Mesodermal cell (in vitro differentiated cells): ENCODE measurements around the gene VIL1. TPM values are rescaled to one million over a fixed set of nuclear protein-coding genes. Genes with fewer than 3 reads are reported as not detected.

ENCODE experiments used
- H3K27ac ChIP-seq: 2 replicates; pipeline ENCODE4 v1.7.0; 2013; ENCODE audit warnings: mild to moderate bottlenecking, low read depth, low read length, moderate library complexity; ENCODE audit not compliant: severe bottlenecking
- H3K36me3 ChIP-seq: 2 replicates; pipeline ENCODE4 v1.7.1; 2013; ENCODE audit warnings: mild to moderate bottlenecking, low read length, moderate library complexity; ENCODE audit not compliant: control insufficient read depth, insufficient read depth
- H3K4me1 ChIP-seq: one replicate; pipeline ENCODE4 v1.7.1; 2013; ENCODE audit warnings: mild to moderate bottlenecking, low read length; ENCODE audit not compliant: insufficient read depth, control insufficient read depth, poor library complexity, severe bottlenecking
- H3K4me3 ChIP-seq: 2 replicates; pipeline ENCODE4 v1.7.0; 2013; ENCODE audit warnings: low read length, control low read depth, mild to moderate bottlenecking; ENCODE audit not compliant: insufficient read depth, poor library complexity, severe bottlenecking; ENCODE audit errors: extremely low read depth
- H3K9me3 ChIP-seq: 2 replicates; pipeline ENCODE4 v1.7.1; 2013; ENCODE audit warnings: mild to moderate bottlenecking, low read length, moderate library complexity; ENCODE audit not compliant: control insufficient read depth
- WGBS, 2 experiments: methylation state at CpG; one replicate each; pipeline ENCODE4 v1.1.5; 2013; ENCODE audit warnings: missing lambda C conversion rate in 2 of 2; ENCODE audit not compliant: insufficient coverage in 2 of 2; 5-methylcytosine and 5-hydroxymethylcytosine counted together
- polyA plus RNA-seq, 2 experiments: library from polyadenylated mRNA; stranded (reverse); fragments of 50-300 nt; gene quantifications; one replicate each; pipeline ENCODE4 v1.2.3, GENCODE V29; 2013

Gene VIL1
- not detected for polyA plus RNA-seq (2013, experiment 1 of 2)
- polyA plus RNA-seq (2013, experiment 2 of 2): not detected

DNA sequence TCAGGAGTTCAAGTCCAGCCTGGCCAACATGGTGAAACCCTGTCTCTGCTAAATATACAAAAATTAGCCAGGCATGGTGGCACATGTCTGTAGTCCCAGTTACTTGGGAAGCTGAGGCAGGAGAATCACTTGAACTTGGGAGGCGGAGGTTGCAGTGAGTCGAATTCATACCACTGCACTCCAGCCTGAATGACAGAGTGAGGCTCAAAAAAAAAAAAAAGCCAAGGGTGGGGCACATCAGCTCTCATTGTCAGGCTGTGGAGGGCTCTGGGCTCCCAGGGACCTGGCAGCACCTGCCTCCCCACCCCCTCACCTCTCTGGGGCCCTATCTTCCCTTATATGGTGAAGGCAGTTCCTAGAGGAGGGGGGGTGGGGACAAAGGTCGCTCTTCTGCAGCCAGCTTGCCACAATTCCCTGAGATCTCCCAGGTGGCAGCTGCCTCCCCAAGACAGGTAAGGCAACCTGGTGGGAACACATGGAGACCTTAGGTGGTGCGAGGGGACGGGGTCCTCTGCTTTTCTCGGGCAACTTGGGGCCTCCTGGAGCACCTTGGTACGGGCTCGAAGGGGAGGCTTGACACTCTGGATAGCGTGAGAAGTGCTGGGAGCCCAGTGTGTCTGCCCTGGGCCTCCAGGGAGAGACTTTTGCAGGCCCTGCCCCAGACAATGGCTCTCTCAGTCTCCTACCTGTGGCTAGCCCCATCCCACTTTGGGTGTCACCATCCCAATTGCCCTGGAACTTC, at the start of gene VIL1:
VIL1 (plus strand) TSS at position 407 of the 742 bp plus-strand sequence. CDS start 4,656 bp downstream, outside the sequence.
- no peaks in the 10 kb centered on the region for H3K36me3 ChIP-seq
- no peaks in the 10 kb centered on the region for H3K9me3 ChIP-seq
- H3K27ac ChIP-seq: no peak within 1 kb of the TSS
- H3K4me1 ChIP-seq: no peaks in the 10 kb centered on the region
- WGBS, 2 experiments: 78 to 84% methylated on average over 8 to 9 of the region's 9 CpGs
- no peak within 1 kb of the TSS for H3K4me3 ChIP-seq

DNA sequence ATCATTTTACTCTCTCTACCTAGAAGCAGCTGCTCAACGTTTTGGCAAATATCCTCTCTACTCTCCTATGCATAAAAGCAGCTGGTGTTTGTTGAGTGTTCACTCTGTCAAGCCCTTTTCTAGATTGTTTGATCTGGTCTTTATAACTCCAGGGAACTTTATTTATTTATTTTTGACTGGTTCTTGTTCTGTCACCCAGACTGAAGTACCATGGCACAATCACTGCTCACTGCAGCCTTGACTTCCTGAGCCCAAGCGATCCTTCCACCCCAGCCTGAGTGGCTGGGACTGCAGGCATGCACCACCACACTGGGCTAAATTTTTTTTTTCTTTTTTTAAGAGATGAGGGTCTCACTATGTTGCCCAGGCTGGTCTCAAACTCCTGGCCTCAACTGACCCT, 49.6 kb upstream of the VIL1 start:
- WGBS, 2 experiments: 75 to 100% methylated on average over 1 of the region's 2 CpGs
- no peak overlapping the region for H3K27ac ChIP-seq
- no peaks in the 10 kb centered on the region for H3K4me1 ChIP-seq

DNA sequence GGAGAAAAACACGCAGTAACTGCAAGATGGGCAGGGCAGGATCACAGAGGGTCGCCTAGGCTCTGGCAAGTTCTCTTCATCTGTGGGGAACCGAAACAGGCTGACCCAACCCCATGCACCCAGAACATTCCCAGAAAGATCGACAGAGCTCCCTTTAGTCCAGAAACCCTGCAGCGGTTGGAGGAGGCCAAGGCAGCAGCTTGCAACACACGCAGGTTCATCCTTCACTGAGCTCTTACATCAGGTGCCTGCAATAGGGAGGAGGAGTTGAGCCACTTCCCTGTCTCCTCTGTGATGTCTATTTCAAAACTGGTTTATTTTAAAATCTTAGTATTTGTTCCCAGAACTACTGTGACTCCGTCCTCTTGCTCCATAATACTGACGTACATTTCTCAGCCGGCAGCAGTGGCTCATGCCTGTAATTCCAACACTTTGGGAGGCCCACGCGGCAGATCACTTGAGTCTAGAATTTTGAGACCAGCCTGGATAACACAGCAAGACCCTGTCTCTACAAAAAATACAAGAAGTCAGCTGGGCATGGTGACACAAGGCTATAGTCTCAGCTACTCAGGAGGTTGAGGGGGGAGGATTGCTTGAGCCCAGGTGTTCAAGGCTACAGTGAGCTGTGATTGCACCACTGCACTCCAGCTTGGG, 48.4 kb upstream of the VIL1 start:
- Histone ChIP-seq H3K4me1 (no peaks in the 10 kb centered on the region), H3K27ac (no peak overlapping the region), H3K36me3 (no peaks in the 10 kb centered on the region), H3K4me3 (no peak overlapping the region), H3K9me3 (peaks cover 7% of the 10 kb centered on the region)
- WGBS, 2 experiments: 86 to 97% methylated on average over 10 of the region's 11 CpGs

More for the DNA sequence above, 49.6 kb upstream of the VIL1 start:
- Histone ChIP-seq H3K36me3 (no peaks in the 10 kb centered on the region), H3K4me3 (no peak overlapping the region), H3K9me3 (peaks cover 7% of the 10 kb centered on the region)

DNA sequence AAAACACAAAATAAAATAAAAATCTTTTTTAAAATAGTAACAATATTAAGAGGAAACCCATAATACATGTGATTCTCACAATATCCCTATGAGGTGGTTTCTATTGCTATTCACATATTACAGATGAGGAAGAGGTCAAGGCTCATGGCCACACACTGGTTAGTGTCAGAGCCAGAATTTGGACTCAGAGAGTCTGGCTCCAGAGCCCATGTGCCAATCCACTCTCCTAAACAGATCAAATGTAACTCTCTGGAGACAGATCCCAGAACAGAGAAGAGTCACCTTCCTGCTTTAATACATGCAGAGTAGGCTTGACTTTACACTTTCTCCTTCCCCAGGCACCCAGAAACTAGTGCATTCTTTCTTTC, 47.0 kb upstream of the VIL1 start:
- no peaks in the 10 kb centered on the region for H3K36me3 ChIP-seq
- peaks cover 3% of the 10 kb centered on the region for H3K9me3 ChIP-seq
- no peaks in the 10 kb centered on the region for H3K4me1 ChIP-seq
- no peak overlapping the region for H3K4me3 ChIP-seq
- no peak overlapping the region for H3K27ac ChIP-seq

DNA sequence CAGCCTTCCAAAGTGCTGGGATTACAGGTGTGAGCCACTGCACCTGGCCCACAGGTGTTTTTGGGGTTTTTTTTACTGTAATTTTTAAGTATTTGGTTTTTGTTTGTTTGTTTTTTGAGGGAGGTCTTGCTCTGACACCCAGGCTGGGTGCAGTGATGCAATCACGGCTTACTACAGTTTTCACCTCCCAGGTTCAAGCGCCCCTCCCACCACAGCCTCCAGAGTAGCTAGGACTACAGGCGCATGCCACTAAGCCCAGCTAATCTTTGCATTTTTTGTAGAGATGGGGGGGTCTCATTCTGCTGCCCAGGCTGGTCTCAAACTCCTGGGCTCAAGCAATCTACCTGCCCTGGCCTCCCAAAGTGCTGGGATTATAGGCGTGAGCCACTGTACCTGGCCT, 44.1 kb upstream of the VIL1 start:
- H3K4me1 ChIP-seq: no peaks in the 10 kb centered on the region
- no peaks in the 10 kb centered on the region for H3K9me3 ChIP-seq
- WGBS, 2 experiments: 75 to 100% methylated on average over 1 to 2 of the region's 4 CpGs
- H3K36me3 ChIP-seq: no peaks in the 10 kb centered on the region
- no peak overlapping the region for H3K4me3 ChIP-seq
- H3K27ac ChIP-seq: no peak overlapping the region

DNA sequence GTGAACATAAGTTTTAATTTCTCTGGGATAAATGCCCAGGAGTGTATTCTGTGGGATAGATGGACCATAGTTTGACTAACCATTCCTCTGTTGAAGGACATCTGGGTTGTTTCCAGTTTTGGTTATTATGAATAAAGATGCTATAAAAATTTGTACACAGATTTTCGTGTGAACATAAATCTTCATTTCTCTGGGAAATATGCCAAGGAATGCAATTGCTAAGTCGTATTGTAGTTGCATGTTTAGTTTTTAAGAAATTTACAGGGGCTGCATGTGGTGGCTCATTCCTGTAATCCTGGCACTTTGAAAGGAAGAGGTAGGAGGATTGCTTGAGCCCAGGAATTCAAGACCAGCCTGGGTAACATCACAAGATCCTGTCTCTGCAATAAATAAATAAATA, 43.7 kb upstream of the VIL1 start:
- Histone ChIP-seq H3K4me1 (no peaks in the 10 kb centered on the region), H3K4me3 (no peak overlapping the region), H3K27ac (no peak overlapping the region), H3K36me3 (no peaks in the 10 kb centered on the region), H3K9me3 (no peaks in the 10 kb centered on the region)
- WGBS, 2 experiments: 79 to 93% methylated on average over 2 of the region's 2 CpGs

DNA sequence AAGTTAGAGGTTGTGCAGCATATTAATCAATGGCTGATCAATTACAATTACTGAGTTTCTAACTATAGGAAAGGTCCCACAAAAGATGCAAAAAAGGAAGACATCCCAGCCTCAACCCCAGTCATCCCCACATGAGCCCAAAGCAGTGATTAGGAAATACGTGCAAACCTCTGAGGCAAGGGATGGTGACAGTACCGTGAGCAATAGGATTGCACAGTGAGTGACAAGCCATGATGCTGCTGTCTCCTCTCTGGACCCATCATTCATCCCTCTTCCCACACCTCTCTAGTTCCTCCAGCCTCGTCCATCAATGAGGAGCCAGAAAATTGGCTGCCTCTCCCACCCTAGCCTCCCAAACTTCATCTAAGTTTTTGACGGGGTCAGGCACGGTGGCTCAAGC, 40.9 kb upstream of the VIL1 start:
- Histone ChIP-seq H3K9me3 (no peaks in the 10 kb centered on the region), H3K36me3 (no peaks in the 10 kb centered on the region), H3K4me1 (no peaks in the 10 kb centered on the region), H3K4me3 (no peak overlapping the region), H3K27ac (no peak overlapping the region)
- WGBS, 2 experiments: 84 to 90% methylated on average over 5 of the region's 5 CpGs

DNA sequence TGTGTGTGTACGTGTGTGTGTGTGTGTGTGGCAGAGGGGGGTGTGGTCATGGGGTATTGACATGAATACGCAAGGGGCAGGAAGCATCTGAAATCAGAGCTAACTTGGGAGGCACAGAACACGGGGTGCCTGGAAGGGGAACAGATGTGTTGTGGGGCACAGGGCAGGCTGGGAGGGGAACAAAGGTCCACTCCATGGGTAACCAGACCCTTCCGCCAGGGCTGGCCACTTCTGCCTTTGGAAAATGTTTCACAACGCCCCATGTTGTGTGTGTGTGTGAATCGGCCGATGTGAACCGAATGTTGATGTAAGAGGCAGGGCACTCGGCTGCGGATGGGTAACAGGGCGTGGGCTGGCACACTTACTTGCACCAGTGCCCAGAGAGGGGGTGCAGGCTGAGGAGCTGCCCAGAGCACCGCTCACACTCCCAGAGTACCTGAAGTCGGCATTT, 37.0 kb upstream of the VIL1 start, which contains the start of gene SLC11A1:
SLC11A1 (plus strand) TSS at position 358 of the 451 bp plus-strand sequence. CDS start 96 bp downstream, outside the sequence.
- H3K9me3 ChIP-seq: no peaks in the 10 kb centered on the region
- no peak within 1 kb of the TSS for H3K4me3 ChIP-seq
- WGBS, 2 experiments: 92 to 94% methylated on average over 13 of the region's 13 CpGs
- H3K4me1 ChIP-seq: peaks cover 8% of the 10 kb centered on the region
- no peaks in the 10 kb centered on the region for H3K36me3 ChIP-seq
- H3K27ac ChIP-seq: no peak within 1 kb of the TSS

DNA sequence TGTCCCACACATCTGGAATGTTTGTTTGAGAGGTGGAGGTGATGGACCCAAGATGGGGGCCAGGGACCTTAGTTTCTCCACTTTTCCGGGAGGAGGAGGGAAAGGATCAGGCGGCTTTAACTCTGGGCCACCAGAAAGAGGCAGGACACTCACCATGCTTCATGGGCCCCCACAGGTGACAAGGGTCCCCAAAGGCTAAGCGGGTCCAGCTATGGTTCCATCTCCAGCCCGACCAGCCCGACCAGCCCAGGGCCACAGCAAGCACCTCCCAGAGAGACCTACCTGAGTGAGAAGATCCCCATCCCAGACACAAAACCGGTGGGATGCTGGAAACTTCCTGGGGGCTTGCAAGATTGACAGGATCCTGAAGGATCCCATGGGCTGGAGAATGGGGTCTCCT, 36.1 kb upstream of the VIL1 start:
- Histone ChIP-seq H3K4me1 (peaks cover 11% of the 10 kb centered on the region), H3K9me3 (no peaks in the 10 kb centered on the region), H3K4me3 (no peak overlapping the region), H3K36me3 (no peaks in the 10 kb centered on the region), H3K27ac (no peak overlapping the region)
- 82 to 94% methylated on average over 3 to 5 of the region's 6 CpGs for WGBS, 2 experiments

DNA sequence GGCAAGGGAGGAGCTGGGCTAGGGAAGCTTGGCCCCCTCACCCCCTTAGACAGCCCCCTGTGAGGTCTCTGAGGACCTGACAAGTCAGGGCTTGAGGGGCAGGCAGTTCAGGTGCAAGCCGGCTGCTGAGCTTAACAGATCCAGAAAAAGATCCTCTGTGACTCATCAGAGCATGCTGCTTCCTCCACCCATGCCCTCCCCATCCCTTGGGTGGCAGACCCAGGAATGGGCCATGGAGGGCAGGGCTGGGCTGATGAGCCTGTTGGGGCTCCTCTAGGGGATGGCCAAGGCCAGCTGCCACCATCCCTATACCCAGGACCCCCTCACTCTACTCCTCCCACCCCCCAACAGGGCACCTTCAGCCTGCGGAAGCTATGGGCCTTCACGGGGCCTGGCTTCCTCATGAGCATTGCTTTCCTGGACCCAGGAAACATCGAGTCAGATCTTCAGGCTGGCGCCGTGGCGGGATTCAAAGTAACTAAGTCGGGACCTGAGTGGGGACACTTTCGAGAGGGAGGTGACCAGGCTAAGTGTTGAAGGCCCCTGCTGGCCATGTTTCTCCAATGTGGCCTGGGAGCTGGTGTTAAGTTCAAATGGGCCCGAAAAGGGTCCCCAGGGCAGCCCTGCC, 34.9 kb upstream of the VIL1 start:
- Histone ChIP-seq H3K9me3 (no peaks in the 10 kb centered on the region), H3K4me1 (peaks cover 11% of the 10 kb centered on the region), H3K27ac (no peak overlapping the region), H3K4me3 (no peak overlapping the region), H3K36me3 (no peaks in the 10 kb centered on the region)
- WGBS, 2 experiments: 90 to 94% methylated on average over 8 to 9 of the region's 10 CpGs
